ENCODE results near the gene AFP. TPM values are rescaled to one million over a fixed set of nuclear protein-coding genes. Genes with fewer than 3 reads are reported as not detected.
A peak's percentile ranks its signal among the peaks of the same experiment; 100 is the strongest.

AFP gene
- total and polyA plus RNA-seq, 2 of the 8 experiments (the other 6 are each of a cell fraction or from before 2014, with no cell fraction given), result 6.1 to 10.4 TPM

- peak overlapping the region in 1 of 4 experiments; percentile 16; a peak in 1 of 8 replicates for H3K4me3 ChIP-seq (ENCODE audit: extremely low read depth in 1 of 4, insufficient read depth in 2 of 4, low read depth in 3 of 4, low read length in 4 of 4)
- no peak overlapping the region for H3K14ac ChIP-seq (ENCODE audit: insufficient read length)
- no peak overlapping the region for H3K56ac ChIP-seq (replicated peaks; ENCODE audit: insufficient read length, low read depth, low read length)
- no peak overlapping the region for H4K8ac ChIP-seq (ENCODE audit: extremely low read depth, insufficient read depth, low read length)
- CTCF ChIA-PET (ENCODE audit: partially characterized antibody), result interaction anchor here (1.1 to 2.0 kb wide), 2 partner anchors 27 to 110 kb away, joined by 4 to 9 read pairs; no protein-coding TSS in a partner anchor
- peak overlapping the region in 1 of 2 experiments; percentile 44; a peak in 2 of 4 replicates for H3K4me2 ChIP-seq (ENCODE audit: insufficient read depth in 1 of 2, low read depth in 2 of 2, low read length in 2 of 2)
- H3K23ac ChIP-seq (ENCODE audit: insufficient read length), result no peak overlapping the region
- POLR2A ChIA-PET (ENCODE audit: partially characterized antibody), result interaction anchor here (1.5 kb wide), 1 partner anchor 17 kb away, joined by 3 read pairs; no protein-coding TSS in a partner anchor
- DNase-seq (ENCODE audit: low read depth in 1 of 2, low spot score in 2 of 2) (no peak), FAIRE-seq (peak; percentile 87)
- no peak overlapping the region for H2AFZ ChIP-seq (ENCODE audit: low read length)
- H3K18ac ChIP-seq (ENCODE audit: extremely low read depth, low read length), result no peak overlapping the region
- no peak overlapping the region for H3K4ac ChIP-seq (replicated peaks; ENCODE audit: insufficient read length, low read depth, low read length)
- H2BK12ac ChIP-seq (ENCODE audit: low read depth, low read length), result no peak overlapping the region
- no peaks in the 10 kb centered on the region for H3K79me1 ChIP-seq (ENCODE audit: low read depth, low read length)
- no peaks in the 10 kb centered on the region for H3K79me2 ChIP-seq (ENCODE audit: control insufficient read depth in 1 of 2, insufficient read depth in 2 of 2, low read length in 2 of 2)
- no peaks in the 10 kb centered on the region for H3K9me3 ChIP-seq (ENCODE audit: insufficient read depth in 2 of 2, low read depth in 1 of 2, low read length in 1 of 2)
- no peak overlapping the region for H3K27ac ChIP-seq (ENCODE audit: low read depth, low read length)
- no peak overlapping the region for H2AK5ac ChIP-seq (ENCODE audit: low read depth, low read length)
- H3K27me3 ChIP-seq (replicated peaks in 1 of 4; ENCODE audit: control insufficient read depth in 3 of 4, extremely low read depth in 1 of 4, insufficient read depth in 3 of 4, low read length in 3 of 4), result no peaks in the 10 kb centered on the region
- WGBS, 2 experiments (ENCODE audit: extremely low coverage in 1 of 2, insufficient coverage in 1 of 2, insufficient read length in 1 of 2, insufficient replicate concordance in 2 of 2, low coverage in 1 of 2, low lambda C conversion rate in 2 of 2, missing lambda C conversion rate in 1 of 2), result 4% methylated on average over 3 of the region's 3 CpGs; no CpG with 5 or more reads in 1 of the 2 experiments
- no peak overlapping the region for H4K5ac ChIP-seq (ENCODE audit: insufficient read length, low read depth, low read length)
- no peak overlapping the region for H2BK120ac ChIP-seq (replicated peaks; ENCODE audit: low read depth, low read length)
- H2BK15ac ChIP-seq (ENCODE audit: low read length), result no peak overlapping the region
- H4K91ac ChIP-seq (replicated peaks; ENCODE audit: insufficient read length, low read length), result no peak overlapping the region
- no peak overlapping the region for H2BK20ac ChIP-seq (ENCODE audit: low read length)
- H3K36me3 ChIP-seq (ENCODE audit: control insufficient read depth in 2 of 4, insufficient read depth in 4 of 4, low read length in 3 of 4), result peaks cover 0 to 2% (median 0%) of the 10 kb centered on the region in 4 experiments; a peak in 2 of 8 replicates
- no peak overlapping the region for H3K9ac ChIP-seq (replicated peaks in 1 of 4; ENCODE audit: extremely low read depth in 1 of 4, low read depth in 3 of 4, low read length in 3 of 4)
- H3K23me2 ChIP-seq (ENCODE audit: low read depth, low read length), result no peaks in the 10 kb centered on the region
- H2BK5ac ChIP-seq (ENCODE audit: low read depth, low read length), result no peak overlapping the region
- H4K20me1 ChIP-seq (replicated peaks in 1 of 2; ENCODE audit: control insufficient read depth in 1 of 2, insufficient read depth in 2 of 2, low read length in 2 of 2), result no peaks in the 10 kb centered on the region
- H3K4me1 ChIP-seq (replicated peaks in 1 of 4; ENCODE audit: control insufficient read depth in 3 of 4, insufficient read depth in 4 of 4, low read length in 3 of 4), result peaks cover 5 to 25% (median 14%) of the 10 kb centered on the region in 4 experiments
- TF ChIP-seq SIRT6 (IDR thresholded peaks at IDR 0.05; ENCODE audit: low read length) (no peak), CEBPB (IDR thresholded peaks at IDR 0.05; ENCODE audit: low read depth, low read length) (peak; percentile 64; the same call in 1 of the 2 replicates), CREB1 (IDR thresholded peaks at IDR 0.05) (no peak), ATF2 (IDR thresholded peaks at IDR 0.05; ENCODE audit: low read length) (no peak), BACH1 (IDR thresholded peaks at IDR 0.05; ENCODE audit: low read length) (no peak), NANOG (IDR thresholded peaks at IDR 0.05; ENCODE audit: insufficient read depth, low read depth, low read length, poor library complexity, severe bottlenecking) (peak; percentile 93)
Observed at GRCh38 chr4:73451404-73451803, 15.4 kb downstream of the AFP start.
